ENCODE data around the gene FSIP1.

The FSIP1 gene

GRCh38 chr15:39551476-39551875 lies 231.2 kb downstream of the FSIP1 start:
- DNase-seq (ENCODE audit: low read depth, low spot score): no peak
